Measurements from ENCODE around the gene SLC22A3. TPM values are rescaled to one million over a fixed set of nuclear protein-coding genes. Genes with fewer than 3 reads are reported as not detected.
A peak's percentile ranks its signal among the peaks of the same experiment; 100 is the strongest.

The SLC22A3 gene
- total RNA-seq, 1 experiment from 2014 or later: 0.06 TPM

- DNase-seq (ENCODE audit: low read depth): no peak
Measured at GRCh38 chr6:160417146-160417545, 69.0 kb downstream of the SLC22A3 start.

- no peak for DNase-seq (ENCODE audit: low read depth)
Measured at GRCh38 chr6:160417550-160417949, 69.4 kb downstream of the SLC22A3 start.

- no peak for DNase-seq (ENCODE audit: low read depth)
Measured at GRCh38 chr6:160418370-160418769, 70.2 kb downstream of the SLC22A3 start.

GRCh38 chr6:160419488-160419887 is 71.3 kb downstream of the SLC22A3 start:
- DNase-seq (ENCODE audit: low read depth): no peak

- DNase-seq (ENCODE audit: low read depth): no peak
Measured at GRCh38 chr6:160420253-160420968, 72.2 kb downstream of the SLC22A3 start.

- no peak for DNase-seq (ENCODE audit: low read depth)
Measured at GRCh38 chr6:160420969-160421556, 72.9 kb downstream of the SLC22A3 start.

GRCh38 chr6:160421854-160422253 is 73.7 kb downstream of the SLC22A3 start:
- DNase-seq (ENCODE audit: low read depth): no peak

- no peak for DNase-seq (ENCODE audit: low read depth)
Measured at GRCh38 chr6:160424256-160424655, 76.1 kb downstream of the SLC22A3 start.

GRCh38 chr6:160426136-160426535 is 78.0 kb downstream of the SLC22A3 start:
- no peak for DNase-seq (ENCODE audit: low read depth)

GRCh38 chr6:160427312-160428068 is 79.3 kb downstream of the SLC22A3 start:
- peak; percentile 72 for DNase-seq (ENCODE audit: low read depth)

- peak; percentile 61 for DNase-seq (ENCODE audit: low read depth)
Measured at GRCh38 chr6:160428069-160428430, 79.9 kb downstream of the SLC22A3 start.

GRCh38 chr6:160428818-160429619 is 80.8 kb downstream of the SLC22A3 start:
- DNase-seq (ENCODE audit: low read depth): peak; percentile 19

GRCh38 chr6:160429620-160429895 is 81.4 kb downstream of the SLC22A3 start:
- DNase-seq (ENCODE audit: low read depth): no peak

GRCh38 chr6:160430203-160430602 is 82.0 kb downstream of the SLC22A3 start:
- DNase-seq (ENCODE audit: low read depth): no peak

- DNase-seq (ENCODE audit: low read depth): no peak
Measured at GRCh38 chr6:160430751-160431150, 82.6 kb downstream of the SLC22A3 start.

- peak; percentile 88 for DNase-seq (ENCODE audit: low read depth)
Measured at GRCh38 chr6:160431226-160431625, 83.0 kb downstream of the SLC22A3 start.

- no peak for DNase-seq (ENCODE audit: low read depth)
Measured at GRCh38 chr6:160431791-160432404, 83.7 kb downstream of the SLC22A3 start.

GRCh38 chr6:160435935-160436334 is 87.8 kb downstream of the SLC22A3 start:
- DNase-seq (ENCODE audit: low read depth): no peak

- no peak for DNase-seq (ENCODE audit: low read depth)
Measured at GRCh38 chr6:160437154-160437553, 89.0 kb downstream of the SLC22A3 start.

- no peak for DNase-seq (ENCODE audit: low read depth)
Measured at GRCh38 chr6:160437775-160438174, 89.6 kb downstream of the SLC22A3 start.

GRCh38 chr6:160438481-160438880 is 90.3 kb downstream of the SLC22A3 start:
- no peak for DNase-seq (ENCODE audit: low read depth)

GRCh38 chr6:160439751-160440150 is 91.6 kb downstream of the SLC22A3 start:
- no peak for DNase-seq (ENCODE audit: low read depth)

Measured in LHCN-M2 (cell line).